ENCODE results near the gene FIGNL1.

DNA sequence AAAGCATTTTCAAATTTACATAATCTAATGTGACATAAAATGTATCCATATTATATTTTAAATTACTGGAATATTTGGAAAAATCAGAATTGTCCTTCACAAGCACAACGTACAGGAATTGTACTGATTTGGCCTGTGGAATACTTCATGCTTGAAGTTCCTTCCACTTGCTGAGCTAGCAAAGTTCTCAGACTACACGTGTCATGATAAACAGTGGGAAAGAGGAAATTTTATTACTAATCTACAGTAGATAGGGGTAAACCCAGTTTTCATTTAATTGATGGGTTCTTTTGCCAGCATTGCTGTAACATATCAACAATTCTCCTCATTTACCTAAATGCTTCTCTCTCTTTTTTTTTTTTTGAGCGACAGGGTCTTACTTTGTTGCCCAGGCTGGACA, 45.6 kb upstream of the FIGNL1 start:
- TF ChIP-seq, protein P1, sequence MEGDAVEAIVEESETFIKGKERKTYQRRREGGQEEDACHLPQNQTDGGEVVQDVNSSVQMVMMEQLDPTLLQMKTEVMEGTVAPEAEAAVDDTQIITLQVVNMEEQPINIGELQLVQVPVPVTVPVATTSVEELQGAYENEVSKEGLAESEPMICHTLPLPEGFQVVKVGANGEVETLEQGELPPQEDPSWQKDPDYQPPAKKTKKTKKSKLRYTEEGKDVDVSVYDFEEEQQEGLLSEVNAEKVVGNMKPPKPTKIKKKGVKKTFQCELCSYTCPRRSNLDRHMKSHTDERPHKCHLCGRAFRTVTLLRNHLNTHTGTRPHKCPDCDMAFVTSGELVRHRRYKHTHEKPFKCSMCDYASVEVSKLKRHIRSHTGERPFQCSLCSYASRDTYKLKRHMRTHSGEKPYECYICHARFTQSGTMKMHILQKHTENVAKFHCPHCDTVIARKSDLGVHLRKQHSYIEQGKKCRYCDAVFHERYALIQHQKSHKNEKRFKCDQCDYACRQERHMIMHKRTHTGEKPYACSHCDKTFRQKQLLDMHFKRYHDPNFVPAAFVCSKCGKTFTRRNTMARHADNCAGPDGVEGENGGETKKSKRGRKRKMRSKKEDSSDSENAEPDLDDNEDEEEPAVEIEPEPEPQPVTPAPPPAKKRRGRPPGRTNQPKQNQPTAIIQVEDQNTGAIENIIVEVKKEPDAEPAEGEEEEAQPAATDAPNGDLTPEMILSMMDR (IDR thresholded peaks at IDR 0.05): no peak
- no peak for TF ChIP-seq POLR2A (IDR thresholded peaks at IDR 0.05)
